ENCODE results near the gene SULT1C2.

DNA sequence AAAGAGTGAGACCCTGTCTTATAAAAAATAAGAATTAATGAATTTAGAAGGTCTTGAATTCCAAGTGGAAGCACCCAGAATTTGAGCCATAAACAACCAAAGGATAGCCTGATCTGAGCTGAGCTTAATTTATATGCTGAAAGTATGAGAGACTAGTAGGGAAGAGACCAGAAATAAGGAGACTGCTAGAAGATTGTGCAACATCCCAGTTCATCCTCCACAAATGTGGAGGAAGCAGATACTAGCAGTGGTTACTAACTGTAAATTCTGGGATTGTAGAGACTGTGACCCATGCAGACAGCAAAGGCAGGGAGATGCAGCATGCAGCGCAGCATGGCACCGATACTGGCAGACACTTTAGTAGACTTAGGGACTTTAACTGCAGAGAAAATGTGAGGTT, 1.5 kb upstream of the SULT1C2 start:
- TF ChIP-seq, protein P1, sequence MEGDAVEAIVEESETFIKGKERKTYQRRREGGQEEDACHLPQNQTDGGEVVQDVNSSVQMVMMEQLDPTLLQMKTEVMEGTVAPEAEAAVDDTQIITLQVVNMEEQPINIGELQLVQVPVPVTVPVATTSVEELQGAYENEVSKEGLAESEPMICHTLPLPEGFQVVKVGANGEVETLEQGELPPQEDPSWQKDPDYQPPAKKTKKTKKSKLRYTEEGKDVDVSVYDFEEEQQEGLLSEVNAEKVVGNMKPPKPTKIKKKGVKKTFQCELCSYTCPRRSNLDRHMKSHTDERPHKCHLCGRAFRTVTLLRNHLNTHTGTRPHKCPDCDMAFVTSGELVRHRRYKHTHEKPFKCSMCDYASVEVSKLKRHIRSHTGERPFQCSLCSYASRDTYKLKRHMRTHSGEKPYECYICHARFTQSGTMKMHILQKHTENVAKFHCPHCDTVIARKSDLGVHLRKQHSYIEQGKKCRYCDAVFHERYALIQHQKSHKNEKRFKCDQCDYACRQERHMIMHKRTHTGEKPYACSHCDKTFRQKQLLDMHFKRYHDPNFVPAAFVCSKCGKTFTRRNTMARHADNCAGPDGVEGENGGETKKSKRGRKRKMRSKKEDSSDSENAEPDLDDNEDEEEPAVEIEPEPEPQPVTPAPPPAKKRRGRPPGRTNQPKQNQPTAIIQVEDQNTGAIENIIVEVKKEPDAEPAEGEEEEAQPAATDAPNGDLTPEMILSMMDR (IDR thresholded peaks at IDR 0.05; ENCODE audit: insufficient read depth, low read depth, low read length), result no peak
- no peak for TF ChIP-seq EZH2 (IDR thresholded peaks at IDR 0.05; ENCODE audit: insufficient read depth, low read length)

All from astrocyte (in vitro differentiated cells and primary cell).